ENCODE data around the gene RASSF7.

DNA sequence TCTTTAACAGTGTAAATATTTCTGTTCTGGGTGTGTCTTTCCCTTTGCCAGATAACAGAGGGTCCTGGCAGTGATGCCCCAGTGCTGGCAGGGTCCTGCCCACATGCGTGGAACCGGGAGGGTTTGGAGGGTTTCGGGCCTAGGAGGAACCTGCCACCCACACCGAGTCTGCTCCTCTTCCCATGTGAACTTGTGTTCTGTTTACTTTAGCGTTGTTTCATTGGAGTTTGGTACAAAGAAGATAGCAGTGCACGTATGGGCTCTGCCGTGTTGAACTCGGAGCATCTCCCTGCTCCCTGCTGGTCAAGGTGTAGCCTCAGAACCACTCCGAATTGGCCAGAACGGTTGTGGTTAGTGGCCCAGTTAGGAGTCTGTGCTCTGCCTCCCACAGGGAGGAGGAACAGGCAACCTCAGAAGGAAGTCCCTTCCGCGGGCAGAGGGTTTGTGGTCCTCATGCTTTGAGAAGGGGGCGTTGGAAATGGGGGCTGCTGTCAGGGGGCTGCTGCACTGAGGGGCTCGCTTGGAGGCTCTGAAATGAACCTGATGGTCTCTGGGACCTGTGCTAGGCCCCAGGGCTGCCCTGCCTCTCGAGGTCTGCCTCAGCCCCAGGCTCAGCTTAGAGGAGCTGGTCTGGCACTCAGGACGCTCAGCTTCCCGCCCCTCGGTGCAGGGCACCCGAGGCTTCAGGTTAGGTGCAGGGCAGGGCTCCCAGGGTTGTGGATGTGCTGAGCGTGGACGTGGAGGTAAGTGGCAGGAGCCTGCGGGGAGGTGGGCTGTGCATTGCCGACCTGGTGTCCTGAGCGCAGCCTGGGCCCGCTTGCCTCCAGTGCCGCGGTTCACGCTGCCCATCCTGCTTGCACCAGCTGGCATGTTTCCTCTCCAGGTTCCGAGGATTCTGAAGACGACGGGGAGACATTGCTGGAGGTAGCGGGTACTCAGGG lies 25.9 kb downstream of the RASSF7 start:
- TF ChIP-seq POLR2A (IDR thresholded peaks at IDR 0.05) (no peak), EP300 (IDR thresholded peaks at IDR 0.05) (no peak)
- TF ChIP-seq, protein P1, sequence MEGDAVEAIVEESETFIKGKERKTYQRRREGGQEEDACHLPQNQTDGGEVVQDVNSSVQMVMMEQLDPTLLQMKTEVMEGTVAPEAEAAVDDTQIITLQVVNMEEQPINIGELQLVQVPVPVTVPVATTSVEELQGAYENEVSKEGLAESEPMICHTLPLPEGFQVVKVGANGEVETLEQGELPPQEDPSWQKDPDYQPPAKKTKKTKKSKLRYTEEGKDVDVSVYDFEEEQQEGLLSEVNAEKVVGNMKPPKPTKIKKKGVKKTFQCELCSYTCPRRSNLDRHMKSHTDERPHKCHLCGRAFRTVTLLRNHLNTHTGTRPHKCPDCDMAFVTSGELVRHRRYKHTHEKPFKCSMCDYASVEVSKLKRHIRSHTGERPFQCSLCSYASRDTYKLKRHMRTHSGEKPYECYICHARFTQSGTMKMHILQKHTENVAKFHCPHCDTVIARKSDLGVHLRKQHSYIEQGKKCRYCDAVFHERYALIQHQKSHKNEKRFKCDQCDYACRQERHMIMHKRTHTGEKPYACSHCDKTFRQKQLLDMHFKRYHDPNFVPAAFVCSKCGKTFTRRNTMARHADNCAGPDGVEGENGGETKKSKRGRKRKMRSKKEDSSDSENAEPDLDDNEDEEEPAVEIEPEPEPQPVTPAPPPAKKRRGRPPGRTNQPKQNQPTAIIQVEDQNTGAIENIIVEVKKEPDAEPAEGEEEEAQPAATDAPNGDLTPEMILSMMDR (IDR thresholded peaks at IDR 0.05) = no peak
